HPDE6-E6E7 (cell line): ENCODE data around the gene TJP1.
"Not testable (repeated sequence)": the region's sequence is repeated elsewhere in the genome, so short reads cannot be mapped to it uniquely, and the experiment has no call there.

ENCODE experiments used
- DNase-seq: peaks from one replicate; pipeline ENCODE4 v3.0.0; 2011; ENCODE audit warnings: missing footprints; ENCODE audit errors: extremely low spot score

The TJP1 gene

GRCh38 chr15:29669823-29670222, 152.4 kb downstream of the TJP1 start:
- peak; percentile 49 for DNase-seq

- DNase-seq = peak; percentile 59
Measured at GRCh38 chr15:29668120-29668602, 154.1 kb downstream of the TJP1 start.

- DNase-seq = no peak
Measured at GRCh38 chr15:29666241-29666640, 156.0 kb downstream of the TJP1 start.

- DNase-seq = no peak
Measured at GRCh38 chr15:29665444-29666003, 156.7 kb downstream of the TJP1 start.

GRCh38 chr15:29664406-29664805, 157.9 kb downstream of the TJP1 start:
- DNase-seq = no peak

- not testable (repeated sequence) for DNase-seq
Measured at GRCh38 chr15:29657476-29657817, 164.8 kb downstream of the TJP1 start.

- DNase-seq = no peak
Measured at GRCh38 chr15:29656636-29657475, 165.4 kb downstream of the TJP1 start.

- DNase-seq = no peak
Measured at GRCh38 chr15:29652595-29652994, 169.7 kb downstream of the TJP1 start.

- DNase-seq = no peak
Measured at GRCh38 chr15:29651476-29652233, 170.6 kb downstream of the TJP1 start.
